ENCODE data around the gene NOL6. TPM values are rescaled to one million over a fixed set of nuclear protein-coding genes. Genes with fewer than 3 reads are reported as not detected.

NOL6 gene
- total and polyA plus RNA-seq, 10 of the 15 experiments (the other 5 are each of a cell fraction or from before 2014, with no cell fraction given), result 8.3 to 53.2 (median 33.1) TPM

- Histone ChIP-seq H2AFZ (ENCODE audit: control insufficient read depth, low read depth, low read length) (no peak overlapping the region), H3K36me3 (ENCODE audit: control insufficient read depth in 2 of 2, insufficient read depth in 2 of 2, low read length in 1 of 2) (peaks cover 45 to 62% of the 10 kb centered on the region in 2 experiments), H3K27ac (ENCODE audit: control insufficient read depth, insufficient read depth) (no peak overlapping the region), H3K9me3 (replicated peaks; ENCODE audit: control insufficient read depth, insufficient read depth, low read length) (no peaks in the 10 kb centered on the region), H3K4me1 (ENCODE audit: control insufficient read depth, insufficient read depth, low read length) (no peaks in the 10 kb centered on the region), H3K4me3 (no peak overlapping the region), H3K79me2 (ENCODE audit: control insufficient read depth, insufficient read depth, low read length) (no peaks in the 10 kb centered on the region), H3K27me3 (replicated peaks in 1 of 2; ENCODE audit: control insufficient read depth in 2 of 2, insufficient read depth in 2 of 2, low read length in 1 of 2) (no peaks in the 10 kb centered on the region), H3K9ac (ENCODE audit: control insufficient read depth, insufficient read depth, low read length) (no peak overlapping the region), H3K4me2 (ENCODE audit: control insufficient read depth, insufficient read depth) (no peak overlapping the region), H4K20me1 (ENCODE audit: control insufficient read depth, insufficient read depth) (no peaks in the 10 kb centered on the region)
- ChIA-PET SMC1A (ENCODE audit: uncharacterized antibody, unreplicated experiment) (interaction anchor here (0.9 to 1.8 kb wide), 4 partner anchors 11 to 90 kb away, joined by 3 to 4 read pairs (median 3); no protein-coding TSS in a partner anchor), POLR2A (interaction anchor here (0.6 to 2.2 kb wide), 2 partner anchors 9 to 461 kb away, joined by 5 to 12 read pairs; partner anchors contain the start of gene NOL6), CTCF (interaction anchor here (0.7 to 14.3 kb wide), 8 partner anchors 7 to 91 kb away, joined by 3 to 154 read pairs (median 18); partner anchors contain the start of genes AQP3, AQP7 and NOL6), RAD21 (ENCODE audit: unreplicated experiment) (interaction anchor here (1.0 to 1.6 kb wide), 2 partner anchors 12 to 90 kb away, joined by 3 to 6 read pairs; no protein-coding TSS in a partner anchor)
- no peak for FAIRE-seq
- WGBS (ENCODE audit: insufficient coverage, insufficient replicate concordance, low lambda C conversion rate, missing lambda C conversion rate), result 100% methylated on average over 9 of the region's 9 CpGs
- in situ Hi-C loops (cut with MboI), result no loop called here
- intact Hi-C loops (cut with micrococcal nuclease; ENCODE audit: unreplicated experiment), result no loop called here
- BruUV-seq (replicated peaks), result no TSS peak
- ATAC-seq, result no peak
- TF ChIP-seq CEBPB (IDR thresholded peaks at IDR 0.05; ENCODE audit: borderline replicate concordance in 1 of 2, low read depth in 2 of 2, low read length in 2 of 2) (no peak), ATF3 (IDR thresholded peaks at IDR 0.05; ENCODE audit: borderline replicate concordance, extremely low read depth, low read depth, low read length) (no peak), SIX5 (IDR thresholded peaks at IDR 0.05; ENCODE audit: low read depth, low read length, severe bottlenecking) (no peak), EED (IDR thresholded peaks at IDR 0.05; ENCODE audit: low read depth) (no peak), PRDM15 (CRISPR knock-in tag; IDR thresholded peaks at IDR 0.05) (no peak), NR2C2 (IDR thresholded peaks at IDR 0.05; ENCODE audit: borderline replicate concordance, control insufficient read depth, insufficient read length, low read depth) (no peak), NRF1 (conservative IDR thresholded peaks at IDR 0.05; ENCODE audit: low read depth, low read length) (no peak), CBFB (IDR thresholded peaks at IDR 0.05; ENCODE audit: low read depth) (no peak), POLR2A (IDR thresholded peaks at IDR 0.05; ENCODE audit: low read depth, low read length) (no peak), SMARCA5 (IDR thresholded peaks at IDR 0.05) (no peak), GATAD2B (conservative IDR thresholded peaks at IDR 0.05; ENCODE audit: low read depth) (no peak), ZBTB4 (CRISPR knock-in tag; IDR thresholded peaks at IDR 0.05) (no peak), CBX3 (IDR thresholded peaks at IDR 0.05; ENCODE audit: borderline replicate concordance, low read depth) (no peak), FOS (IDR thresholded peaks at IDR 0.05; ENCODE audit: borderline replicate concordance, extremely low read depth, insufficient read length) (no peak), SMAD1 (IDR thresholded peaks at IDR 0.05; ENCODE audit: low read depth, partially characterized antibody) (no peak)
- no peak for DNase-seq (ENCODE audit: low read depth, low spot score)
These were observed 8.6 kb downstream of the NOL6 start for GRCh38 chr9:33465096-33465495.

Data from GM12878 (cell line).